Fibroblast of skin of abdomen (primary cell): ENCODE results near the gene CCIN.
"Not testable (repeated sequence)": the region's sequence is repeated elsewhere in the genome, so short reads cannot be mapped to it uniquely, and the experiment has no call there.

Experiments used
- DNase-seq: peaks from one replicate; pipeline ENCODE4 v3.0.0-alpha.2; 2013

Gene CCIN

GRCh38 chr9:36141288-36141687 is 27.9 kb upstream of the CCIN start:
- peak; percentile 48 for DNase-seq

- DNase-seq: no peak
Observed at GRCh38 chr9:36141761-36142160, 27.4 kb upstream of the CCIN start.

- DNase-seq: no peak
Observed at GRCh38 chr9:36142510-36143244, 26.5 kb upstream of the CCIN start.

GRCh38 chr9:36143245-36143641 is 25.9 kb upstream of the CCIN start:
- no peak for DNase-seq

- no peak for DNase-seq
Observed at GRCh38 chr9:36144309-36145232, 24.6 kb upstream of the CCIN start.

GRCh38 chr9:36145970-36146369 is 23.2 kb upstream of the CCIN start:
- DNase-seq: no peak

- no peak for DNase-seq
Observed at GRCh38 chr9:36146651-36147050, 22.5 kb upstream of the CCIN start.

GRCh38 chr9:36147441-36148175 is 21.6 kb upstream of the CCIN start:
- no peak for DNase-seq

- DNase-seq: peak; percentile 97
Observed at GRCh38 chr9:36148311-36149051, 20.7 kb upstream of the CCIN start.

- DNase-seq: peak; percentile 88
Observed at GRCh38 chr9:36149197-36149596, 20.0 kb upstream of the CCIN start.

- DNase-seq: peak; percentile 43
Observed at GRCh38 chr9:36150574-36151315, 18.4 kb upstream of the CCIN start.

GRCh38 chr9:36151316-36152210 is 17.6 kb upstream of the CCIN start:
- DNase-seq: peak; percentile 71

- no peak for DNase-seq
Observed at GRCh38 chr9:36152741-36153438, 16.3 kb upstream of the CCIN start.

- DNase-seq: no peak
Observed at GRCh38 chr9:36153746-36154145, 15.4 kb upstream of the CCIN start.

- peak; percentile 58 for DNase-seq
Observed at GRCh38 chr9:36154331-36154952, 14.7 kb upstream of the CCIN start.

GRCh38 chr9:36156116-36156515 is 13.1 kb upstream of the CCIN start:
- no peak for DNase-seq

GRCh38 chr9:36158122-36158521 is 11.1 kb upstream of the CCIN start:
- DNase-seq: no peak

GRCh38 chr9:36158917-36159316 is 10.3 kb upstream of the CCIN start:
- DNase-seq: peak; percentile 67

GRCh38 chr9:36159509-36159908 is 9.7 kb upstream of the CCIN start:
- not testable (repeated sequence) for DNase-seq
